Calu3 (cell line): ENCODE measurements around the gene MED27. TPM values are rescaled to one million over a fixed set of nuclear protein-coding genes. Genes with fewer than 3 reads are reported as not detected.

Experiments
- BruUV-seq: library from RNA; stranded (reverse); fragments of 400-500 nt; replicated peaks from 2 replicates; lab custom pipeline; 2021; lab: Mats Ljungman, UMichigan
- CTCF ChIA-PET: fragments of 300-600 bp; sonication (Branson Sonifier 250); formaldehyde crosslinking; loops from one replicate; lab custom pipeline; 2022; ENCODE audit warnings: antibody characterized with exemption; lab: Charles Lee
- DNase-seq: peaks from one replicate; pipeline ENCODE4 v3.0.0; 2022
- H3K27ac Mint-ChIP-seq: one replicate; pipeline ENCODE4 v1.8.0; 2022; ENCODE audit warnings: mixed read lengths; ENCODE audit not compliant: unreplicated experiment
- H3K27me3 Mint-ChIP-seq: one replicate; pipeline ENCODE4 v1.8.0; 2022; ENCODE audit warnings: mixed read lengths; ENCODE audit not compliant: unreplicated experiment
- H3K36me3 Mint-ChIP-seq: one replicate; pipeline ENCODE4 v1.8.0; 2022; ENCODE audit warnings: mild to moderate bottlenecking, moderate library complexity, mixed read lengths; ENCODE audit not compliant: insufficient read depth, unreplicated experiment
- H3K4me1 Mint-ChIP-seq: one replicate; pipeline ENCODE4 v1.8.0; 2022; ENCODE audit warnings: mild to moderate bottlenecking, low read depth, mixed read lengths; ENCODE audit not compliant: unreplicated experiment
- H3K4me3 Mint-ChIP-seq: one replicate; pipeline ENCODE4 v1.8.0; 2022; ENCODE audit warnings: mild to moderate bottlenecking, low read depth, moderate library complexity, mixed read lengths; ENCODE audit not compliant: unreplicated experiment
- H3K9me3 Mint-ChIP-seq: one replicate; pipeline ENCODE4 v1.8.0; 2022; ENCODE audit warnings: low read depth, mixed read lengths; ENCODE audit not compliant: unreplicated experiment
- intact Hi-C: fragments of 100-400 bp; cut with micrococcal nuclease; formaldehyde crosslinking; loops from one replicate; pipeline ENCODE4 v1.10.0; 2022; ENCODE audit not compliant: unreplicated experiment
- total RNA-seq: library from RNA; stranded (reverse); gene quantifications from 2 replicates; pipeline ENCODE4 v1.2.3, GENCODE V29; 2022
- TF ChIP-seq, protein P1 (sequence below): fragments of 200-600 bp; IDR thresholded peaks from one replicate; pipeline ENCODE4 v1.8.0; 2022; ENCODE audit warnings: antibody characterized with exemption; ENCODE audit not compliant: unreplicated experiment

Gene MED27
- total RNA-seq, 1 experiment from 2014 or later = 19.3 TPM

DNA sequence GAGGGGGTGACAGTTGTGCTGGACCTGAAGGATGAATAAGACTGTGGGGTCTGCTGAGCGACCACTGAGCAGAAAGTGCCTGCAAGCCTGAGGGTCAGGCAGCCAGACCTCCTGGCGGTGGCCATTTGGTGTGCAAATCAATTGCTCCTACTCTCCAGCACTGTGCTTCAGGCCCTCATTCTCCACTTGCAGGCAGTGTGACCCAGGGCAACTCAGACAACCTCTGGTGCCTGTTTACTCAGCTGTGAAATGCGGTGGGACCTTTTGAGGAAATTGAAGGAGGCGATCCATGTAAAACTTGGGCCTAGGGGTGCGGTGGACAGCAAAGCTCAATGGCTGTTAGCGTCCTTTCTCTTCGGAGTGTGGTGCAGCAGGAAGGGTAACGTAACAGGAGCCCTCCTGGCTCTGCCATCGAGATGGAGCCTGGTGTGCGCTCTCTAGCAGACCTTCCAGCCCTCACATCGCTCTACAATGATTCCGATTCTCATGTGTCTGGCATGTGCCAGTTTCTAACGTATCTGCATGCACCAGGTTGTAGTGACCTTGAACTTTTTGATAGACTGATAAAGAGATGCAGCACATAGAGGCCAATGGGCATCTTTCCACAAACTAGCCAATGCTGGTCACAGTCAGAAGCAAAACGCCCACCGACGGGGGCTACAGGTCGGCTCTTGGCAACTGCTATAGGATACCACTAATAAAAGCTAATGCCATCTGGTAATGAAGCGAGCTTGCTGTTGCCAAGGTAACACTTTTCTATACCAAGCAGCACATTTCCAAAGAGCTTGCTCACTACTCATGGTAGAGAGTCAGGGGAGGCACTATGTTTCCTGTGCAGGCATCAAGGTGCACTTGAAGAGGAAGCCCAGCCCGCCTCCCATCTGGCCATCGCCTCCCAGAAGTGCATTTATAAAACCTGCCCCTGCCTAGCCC is 180.1 kb downstream of the MED27 start:
- Mint-ChIP-seq H3K27ac (no peak overlapping the region), H3K36me3 (no peaks in the 10 kb centered on the region), H3K27me3 (no peaks in the 10 kb centered on the region), H3K4me3 (no peak overlapping the region), H3K4me1 (no peaks in the 10 kb centered on the region), H3K9me3 (no peaks in the 10 kb centered on the region)
- no peak for DNase-seq
- TF ChIP-seq, protein P1, sequence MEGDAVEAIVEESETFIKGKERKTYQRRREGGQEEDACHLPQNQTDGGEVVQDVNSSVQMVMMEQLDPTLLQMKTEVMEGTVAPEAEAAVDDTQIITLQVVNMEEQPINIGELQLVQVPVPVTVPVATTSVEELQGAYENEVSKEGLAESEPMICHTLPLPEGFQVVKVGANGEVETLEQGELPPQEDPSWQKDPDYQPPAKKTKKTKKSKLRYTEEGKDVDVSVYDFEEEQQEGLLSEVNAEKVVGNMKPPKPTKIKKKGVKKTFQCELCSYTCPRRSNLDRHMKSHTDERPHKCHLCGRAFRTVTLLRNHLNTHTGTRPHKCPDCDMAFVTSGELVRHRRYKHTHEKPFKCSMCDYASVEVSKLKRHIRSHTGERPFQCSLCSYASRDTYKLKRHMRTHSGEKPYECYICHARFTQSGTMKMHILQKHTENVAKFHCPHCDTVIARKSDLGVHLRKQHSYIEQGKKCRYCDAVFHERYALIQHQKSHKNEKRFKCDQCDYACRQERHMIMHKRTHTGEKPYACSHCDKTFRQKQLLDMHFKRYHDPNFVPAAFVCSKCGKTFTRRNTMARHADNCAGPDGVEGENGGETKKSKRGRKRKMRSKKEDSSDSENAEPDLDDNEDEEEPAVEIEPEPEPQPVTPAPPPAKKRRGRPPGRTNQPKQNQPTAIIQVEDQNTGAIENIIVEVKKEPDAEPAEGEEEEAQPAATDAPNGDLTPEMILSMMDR = no peak
- intact Hi-C loops = no loop called here
- no TSS peak for BruUV-seq
- CTCF ChIA-PET = no interaction called here

DNA sequence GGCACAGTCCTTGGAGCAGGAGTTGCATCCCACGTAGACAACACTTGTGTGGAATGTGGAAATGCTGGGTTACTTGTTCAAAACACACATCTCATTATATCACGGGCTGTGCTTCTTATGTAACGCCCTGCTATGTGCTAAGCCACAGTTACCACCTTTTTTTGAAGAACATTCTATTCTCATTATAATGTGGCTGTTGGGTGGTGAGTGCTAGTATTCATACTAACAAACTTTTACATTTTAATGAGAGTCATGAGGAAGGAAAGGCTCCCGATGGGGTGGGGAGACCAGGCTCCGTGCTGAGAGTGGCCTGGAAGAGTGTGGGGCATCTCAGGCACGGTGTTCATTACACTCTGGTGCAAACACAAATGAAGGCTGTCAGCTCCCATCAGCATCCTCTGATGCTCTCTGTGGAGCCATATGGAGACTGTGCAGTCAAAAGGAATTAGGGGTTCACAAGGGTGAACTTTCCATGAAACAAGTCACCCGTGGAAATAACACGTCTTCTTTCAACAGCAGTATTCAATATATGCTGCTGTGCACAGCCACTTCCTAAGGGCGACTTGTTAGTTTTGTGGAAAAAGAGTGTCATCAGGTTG is 186.7 kb downstream of the MED27 start:
- Mint-ChIP-seq H3K9me3 (no peaks in the 10 kb centered on the region), H3K36me3 (no peaks in the 10 kb centered on the region), H3K27ac (no peak overlapping the region), H3K4me1 (no peaks in the 10 kb centered on the region), H3K4me3 (no peak overlapping the region), H3K27me3 (no peaks in the 10 kb centered on the region)
- no TSS peak for BruUV-seq
- intact Hi-C loops = no loop called here
- TF ChIP-seq, protein P1 = no peak
- CTCF ChIA-PET = no interaction called here
- no peak for DNase-seq

DNA sequence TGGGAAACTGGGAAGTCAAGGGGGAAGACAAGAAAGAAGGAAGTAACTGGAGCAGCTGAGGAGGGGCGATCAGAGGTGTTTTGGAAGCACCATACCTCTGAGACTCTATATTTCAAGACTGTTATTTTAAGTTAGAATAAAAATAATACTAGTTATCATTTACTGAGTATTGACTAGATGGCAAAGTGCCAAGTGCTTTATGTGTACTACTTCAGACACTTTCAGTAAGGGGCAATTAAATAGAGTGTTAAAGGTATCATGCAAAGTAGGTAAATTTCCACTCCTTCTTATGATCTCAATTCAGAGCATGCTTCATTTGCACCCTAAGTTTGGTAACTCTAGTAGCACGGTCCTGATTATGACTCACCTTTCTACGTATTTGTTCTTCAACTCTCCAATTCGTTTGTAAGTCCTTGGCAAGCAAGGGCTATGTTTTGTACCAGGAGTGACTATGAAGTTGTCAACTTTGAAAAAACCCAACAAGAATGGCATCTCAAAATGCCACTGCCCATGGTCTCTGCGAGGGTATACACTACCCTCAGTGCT is 187.4 kb downstream of the MED27 start:
- TF ChIP-seq, protein P1 = no peak
- Mint-ChIP-seq H3K4me3 (no peak overlapping the region), H3K27me3 (no peaks in the 10 kb centered on the region), H3K27ac (no peak overlapping the region), H3K36me3 (no peaks in the 10 kb centered on the region), H3K9me3 (no peaks in the 10 kb centered on the region), H3K4me1 (no peaks in the 10 kb centered on the region)
- intact Hi-C loops = no loop called here
- no TSS peak for BruUV-seq
- no peak for DNase-seq
- CTCF ChIA-PET = no interaction called here

DNA sequence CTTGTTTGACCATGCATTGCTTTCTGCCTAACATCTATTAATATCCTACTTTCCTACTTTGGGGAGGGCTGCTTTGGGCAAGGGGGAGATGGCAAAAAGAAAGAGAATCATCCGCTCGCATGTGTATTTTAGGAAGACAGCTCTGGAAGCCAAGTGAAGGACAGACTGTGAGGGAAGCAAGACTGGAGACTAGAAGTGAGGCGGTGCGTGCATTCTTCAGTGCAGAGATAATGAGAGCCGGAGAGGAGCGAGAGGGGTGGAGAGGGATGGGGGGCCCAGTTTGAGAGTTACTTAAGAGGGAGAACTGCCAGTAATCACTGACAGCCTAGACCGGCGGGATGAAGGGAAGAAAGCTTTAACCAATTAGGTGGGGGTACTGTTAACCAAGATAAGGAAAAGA is 188.1 kb downstream of the MED27 start:
- Mint-ChIP-seq H3K27me3 (no peaks in the 10 kb centered on the region), H3K4me1 (no peaks in the 10 kb centered on the region), H3K27ac (no peak overlapping the region), H3K36me3 (no peaks in the 10 kb centered on the region), H3K9me3 (no peaks in the 10 kb centered on the region), H3K4me3 (no peak overlapping the region)
- TF ChIP-seq, protein P1 = no peak
- BruUV-seq = no TSS peak
- CTCF ChIA-PET = no interaction called here
- intact Hi-C loops = no loop called here
- DNase-seq = no peak
